Astrocyte (in vitro differentiated cells and primary cell): ENCODE results near the gene TMEM100.

Source experiments
- EZH2 ChIP-seq: IDR thresholded peaks from 2 replicates; pipeline ENCODE4 v1.6.1; 2012; ENCODE audit warnings: mild to moderate bottlenecking, low read length, inconsistent platforms; ENCODE audit not compliant: insufficient read depth
- TF ChIP-seq, protein P1 (sequence below): IDR thresholded peaks from 2 replicates; pipeline ENCODE4 v1.5.1; 2011; ENCODE audit warnings: low read depth, mild to moderate bottlenecking, inconsistent platforms, low read length, moderate library complexity; ENCODE audit not compliant: insufficient read depth

DNA sequence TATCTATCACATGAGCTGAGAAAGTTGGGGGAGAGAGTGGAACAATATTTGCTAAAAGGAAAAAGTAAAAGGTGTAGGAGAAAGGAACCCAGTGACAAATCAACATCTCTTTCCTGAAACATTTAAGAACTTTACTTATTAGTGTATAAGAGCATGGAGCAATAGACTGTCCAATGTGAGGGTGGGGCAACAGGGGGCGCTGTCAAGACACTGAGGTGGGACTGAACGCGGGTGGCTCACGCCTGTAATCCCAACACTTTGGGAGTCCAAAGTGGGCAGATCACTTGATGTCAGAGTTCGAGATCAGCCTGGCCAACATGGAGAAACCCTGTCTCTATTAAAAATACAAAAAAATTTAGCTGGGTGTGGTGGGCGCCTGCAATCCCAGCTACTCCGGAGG, 49.4 kb upstream of the TMEM100 start:
- TF ChIP-seq, protein P1, sequence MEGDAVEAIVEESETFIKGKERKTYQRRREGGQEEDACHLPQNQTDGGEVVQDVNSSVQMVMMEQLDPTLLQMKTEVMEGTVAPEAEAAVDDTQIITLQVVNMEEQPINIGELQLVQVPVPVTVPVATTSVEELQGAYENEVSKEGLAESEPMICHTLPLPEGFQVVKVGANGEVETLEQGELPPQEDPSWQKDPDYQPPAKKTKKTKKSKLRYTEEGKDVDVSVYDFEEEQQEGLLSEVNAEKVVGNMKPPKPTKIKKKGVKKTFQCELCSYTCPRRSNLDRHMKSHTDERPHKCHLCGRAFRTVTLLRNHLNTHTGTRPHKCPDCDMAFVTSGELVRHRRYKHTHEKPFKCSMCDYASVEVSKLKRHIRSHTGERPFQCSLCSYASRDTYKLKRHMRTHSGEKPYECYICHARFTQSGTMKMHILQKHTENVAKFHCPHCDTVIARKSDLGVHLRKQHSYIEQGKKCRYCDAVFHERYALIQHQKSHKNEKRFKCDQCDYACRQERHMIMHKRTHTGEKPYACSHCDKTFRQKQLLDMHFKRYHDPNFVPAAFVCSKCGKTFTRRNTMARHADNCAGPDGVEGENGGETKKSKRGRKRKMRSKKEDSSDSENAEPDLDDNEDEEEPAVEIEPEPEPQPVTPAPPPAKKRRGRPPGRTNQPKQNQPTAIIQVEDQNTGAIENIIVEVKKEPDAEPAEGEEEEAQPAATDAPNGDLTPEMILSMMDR = no peak
- TF ChIP-seq EZH2 = no peak
